ENCODE results near the gene TBC1D9. TPM values are rescaled to one million over a fixed set of nuclear protein-coding genes. Genes with fewer than 3 reads are reported as not detected.

The TBC1D9 gene
- total and polyA plus RNA-seq, 10 of the 15 experiments (the other 5 are each of a cell fraction or from before 2014, with no cell fraction given), result 0.87 to 14.9 (median 7.1) TPM

DNA sequence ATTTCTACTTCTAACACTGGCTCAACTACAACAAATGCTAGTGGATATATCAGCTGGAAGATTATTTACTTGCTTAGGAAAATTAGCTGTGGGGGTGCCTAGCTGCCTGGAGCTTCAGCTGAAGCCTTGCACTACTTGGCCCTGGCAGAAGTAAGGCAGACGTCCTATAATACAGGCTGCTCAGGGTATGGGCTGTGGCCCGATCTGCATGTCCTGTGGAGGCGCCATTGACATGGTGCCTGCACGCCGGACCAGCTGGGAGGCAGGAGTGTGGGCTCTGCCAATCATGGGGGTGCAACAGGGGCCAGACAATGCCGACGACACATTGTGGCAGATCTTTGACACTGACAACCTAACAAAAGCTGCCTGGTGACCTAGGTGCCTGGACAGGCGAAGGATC is 155.8 kb downstream of the TBC1D9 start (continued):
- TF ChIP-seq MEF2B (IDR thresholded peaks at IDR 0.05; ENCODE audit: partially characterized antibody, poor library complexity, severe bottlenecking) (no peak), SMARCA5 (IDR thresholded peaks at IDR 0.05) (no peak), FOS (IDR thresholded peaks at IDR 0.05; ENCODE audit: borderline replicate concordance, extremely low read depth, insufficient read length) (no peak), HCFC1 (IDR thresholded peaks at IDR 0.05; ENCODE audit: low read length) (no peak), EP300 (IDR thresholded peaks at IDR 0.05; ENCODE audit: borderline replicate concordance in 1 of 2, control insufficient read depth in 1 of 2, low read depth in 2 of 2, low read length in 2 of 2) (no peak), CEBPB (IDR thresholded peaks at IDR 0.05; ENCODE audit: borderline replicate concordance in 1 of 2, low read depth in 2 of 2, low read length in 2 of 2) (no peak), CHD1 (IDR thresholded peaks at IDR 0.05; ENCODE audit: low read depth, low read length) (no peak), CHD2 (IDR thresholded peaks at IDR 0.05; ENCODE audit: borderline replicate concordance, low read depth, low read length) (no peak)
- TF ChIP-seq, protein P1, sequence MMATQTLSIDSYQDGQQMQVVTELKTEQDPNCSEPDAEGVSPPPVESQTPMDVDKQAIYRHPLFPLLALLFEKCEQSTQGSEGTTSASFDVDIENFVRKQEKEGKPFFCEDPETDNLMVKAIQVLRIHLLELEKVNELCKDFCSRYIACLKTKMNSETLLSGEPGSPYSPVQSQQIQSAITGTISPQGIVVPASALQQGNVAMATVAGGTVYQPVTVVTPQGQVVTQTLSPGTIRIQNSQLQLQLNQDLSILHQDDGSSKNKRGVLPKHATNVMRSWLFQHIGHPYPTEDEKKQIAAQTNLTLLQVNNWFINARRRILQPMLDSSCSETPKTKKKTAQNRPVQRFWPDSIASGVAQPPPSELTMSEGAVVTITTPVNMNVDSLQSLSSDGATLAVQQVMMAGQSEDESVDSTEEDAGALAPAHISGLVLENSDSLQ (IDR thresholded peaks at IDR 0.05), result no peak

DNA sequence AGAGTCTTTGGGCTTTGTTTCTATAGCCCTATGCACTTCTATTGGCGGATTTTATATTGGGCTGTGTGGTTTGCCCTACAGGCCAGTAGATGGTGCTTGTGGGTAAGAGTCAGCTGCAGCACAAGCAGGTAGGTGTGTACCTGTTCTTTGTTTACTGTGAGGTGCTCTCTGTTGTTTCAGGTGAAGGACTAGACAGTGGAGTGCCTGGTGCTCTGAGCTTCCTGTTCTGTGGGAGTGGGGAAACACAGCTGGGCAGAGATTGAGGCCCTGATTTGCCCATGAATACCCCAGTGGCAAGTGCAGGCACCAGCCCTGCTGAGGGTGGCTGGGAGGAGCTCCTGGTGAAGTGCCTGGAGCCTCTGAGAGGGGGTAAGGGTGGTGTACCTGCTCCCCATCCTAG is 161.1 kb downstream of the TBC1D9 start:
- Histone ChIP-seq H3K4me3 (no peak overlapping the region), H3K4me2 (ENCODE audit: control insufficient read depth, insufficient read depth) (no peak overlapping the region), H2AFZ (ENCODE audit: control insufficient read depth, low read depth, low read length) (no peak overlapping the region), H3K9me3 (replicated peaks; ENCODE audit: control insufficient read depth, insufficient read depth, low read length) (no peaks in the 10 kb centered on the region), H3K79me2 (ENCODE audit: control insufficient read depth, insufficient read depth, low read length) (no peaks in the 10 kb centered on the region), H3K27ac (ENCODE audit: control insufficient read depth, insufficient read depth) (no peak overlapping the region), H3K36me3 (ENCODE audit: control insufficient read depth in 2 of 2, insufficient read depth in 2 of 2, low read length in 1 of 2) (no peaks in the 10 kb centered on the region), H3K27me3 (replicated peaks in 1 of 2; ENCODE audit: control insufficient read depth in 2 of 2, insufficient read depth in 2 of 2, low read length in 1 of 2) (no peaks in the 10 kb centered on the region), H4K20me1 (ENCODE audit: control insufficient read depth, insufficient read depth) (no peaks in the 10 kb centered on the region), H3K4me1 (ENCODE audit: control insufficient read depth, insufficient read depth, low read length) (no peaks in the 10 kb centered on the region), H3K9ac (ENCODE audit: control insufficient read depth, insufficient read depth, low read length) (no peak overlapping the region)
- no TSS peak for BruUV-seq (replicated peaks)
- CTCF ChIA-PET, result interaction anchor here (0.9 kb wide), 1 partner anchor 14 kb away, joined by 3 read pairs; no protein-coding TSS in a partner anchor
- RAD21 ChIA-PET (ENCODE audit: unreplicated experiment), result interaction anchor here (1.2 kb wide), 1 partner anchor 14 kb away, joined by 3 read pairs; no protein-coding TSS in a partner anchor
- in situ Hi-C loops (cut with MboI), result no loop called here
- SMC1A ChIA-PET (ENCODE audit: uncharacterized antibody, unreplicated experiment), result interaction anchor here (1.0 kb wide), 1 partner anchor 221 kb away, joined by 3 read pairs; the partner anchor contains the start of gene SCOC
- ATAC-seq (peak; percentile 79), DNase-seq (ENCODE audit: low read depth, low spot score) (no peak), FAIRE-seq (no peak)
- WGBS (ENCODE audit: insufficient coverage, insufficient replicate concordance, low lambda C conversion rate, missing lambda C conversion rate), result 47% methylated on average over 1 of the region's 1 CpG
- POLR2A ChIA-PET, result interaction anchor here (0.5 kb wide), 1 partner anchor 225 kb away, joined by 4 read pairs; no protein-coding TSS in a partner anchor
- intact Hi-C loops (cut with micrococcal nuclease; ENCODE audit: unreplicated experiment), result no loop called here
- 0 out of 2 replicates have a peak, but pooled peaks have one; percentile 33 for TF ChIP-seq RAD21 (IDR thresholded peaks at IDR 0.05; ENCODE audit: insufficient read depth, low read depth, low read length)
- no peak for TF ChIP-seq MEF2A (IDR thresholded peaks at IDR 0.05; ENCODE audit: insufficient read depth, low read depth, low read length)
- no peak for TF ChIP-seq EZH2 (IDR thresholded peaks at IDR 0.05; ENCODE audit: borderline replicate concordance, control insufficient read depth, low read depth, low read length)
- peak; percentile 10; the same call in 1 of the 2 replicates for TF ChIP-seq SMC3 (IDR thresholded peaks at IDR 0.05; ENCODE audit: borderline replicate concordance, low read length)
- TF ChIP-seq SMAD5 (IDR thresholded peaks at IDR 0.05; ENCODE audit: low read depth), result no peak
- no peak for TF ChIP-seq JUNB (IDR thresholded peaks at IDR 0.05)
- no peak for TF ChIP-seq RB1 (IDR thresholded peaks at IDR 0.05; ENCODE audit: borderline replicate concordance)
- TF ChIP-seq RFX5 (IDR thresholded peaks at IDR 0.05; ENCODE audit: low read depth, low read length), result no peak
- TF ChIP-seq SIN3A (IDR thresholded peaks at IDR 0.05; ENCODE audit: low read depth, low read length), result no peak
- TF ChIP-seq TCF12 (IDR thresholded peaks at IDR 0.05; ENCODE audit: low read depth, low read length), result no peak
- TF ChIP-seq, protein P2, sequence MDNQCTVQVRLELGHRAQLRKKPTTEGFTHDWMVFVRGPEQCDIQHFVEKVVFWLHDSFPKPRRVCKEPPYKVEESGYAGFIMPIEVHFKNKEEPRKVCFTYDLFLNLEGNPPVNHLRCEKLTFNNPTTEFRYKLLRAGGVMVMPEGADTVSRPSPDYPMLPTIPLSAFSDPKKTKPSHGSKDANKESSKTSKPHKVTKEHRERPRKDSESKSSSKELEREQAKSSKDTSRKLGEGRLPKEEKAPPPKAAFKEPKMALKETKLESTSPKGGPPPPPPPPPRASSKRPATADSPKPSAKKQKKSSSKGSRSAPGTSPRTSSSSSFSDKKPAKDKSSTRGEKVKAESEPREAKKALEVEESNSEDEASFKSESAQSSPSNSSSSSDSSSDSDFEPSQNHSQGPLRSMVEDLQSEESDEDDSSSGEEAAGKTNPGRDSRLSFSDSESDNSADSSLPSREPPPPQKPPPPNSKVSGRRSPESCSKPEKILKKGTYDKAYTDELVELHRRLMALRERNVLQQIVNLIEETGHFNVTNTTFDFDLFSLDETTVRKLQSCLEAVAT (IDR thresholded peaks at IDR 0.05), result no peak
